ENCODE results near the gene CHMP4A.
A peak's percentile ranks its signal among the peaks of the same experiment; 100 is the strongest.

Gene CHMP4A

GRCh38 chr14:24212924-24213865 lies at the start of gene CHMP4A:
Gene CHMP4A (minus strand): TSS chr14:24213488. CDS start chr14:24213439, 49 bp downstream.
- H3K36me3 ChIP-seq (replicated peaks), result peaks cover 34% of the 10 kb centered on the region
- in situ Hi-C loops (cut with MboI; ENCODE audit: low sequenced_read_pairs), result no loop called here
- H3K4me3 ChIP-seq, result peak within 1 kb of the TSS; percentile 63
- DNase-seq (ENCODE audit: low spot score in 2 of 2), result peak; percentile 95 to 99
- no peaks in the 10 kb centered on the region for H3K9me3 ChIP-seq
- no peaks in the 10 kb centered on the region for H3K27me3 ChIP-seq (ENCODE audit: low read depth)
- H3K4me1 ChIP-seq, result peaks cover 8% of the 10 kb centered on the region

- Histone ChIP-seq H3K4me3 (no peak overlapping the region), H3K36me3 (replicated peaks) (no peaks in the 10 kb centered on the region), H3K9me3 (no peaks in the 10 kb centered on the region), H3K4me1 (no peaks in the 10 kb centered on the region), H3K27me3 (ENCODE audit: low read depth) (no peaks in the 10 kb centered on the region)
- in situ Hi-C loops (cut with MboI; ENCODE audit: low sequenced_read_pairs), result no loop called here
- DNase-seq (ENCODE audit: low spot score in 2 of 2), result no peak
Measured at GRCh38 chr14:24261969-24262327, 48.7 kb upstream of the CHMP4A start.

- in situ Hi-C loops (cut with MboI; ENCODE audit: low sequenced_read_pairs), result no loop called here
- H3K4me3 ChIP-seq, result no peak overlapping the region
- H3K36me3 ChIP-seq (replicated peaks), result no peaks in the 10 kb centered on the region
- no peaks in the 10 kb centered on the region for H3K27me3 ChIP-seq (ENCODE audit: low read depth)
- H3K4me1 ChIP-seq, result no peaks in the 10 kb centered on the region
- H3K9me3 ChIP-seq, result no peaks in the 10 kb centered on the region
- DNase-seq (ENCODE audit: low spot score in 2 of 2), result no peak
Measured at GRCh38 chr14:24261256-24261968, 48.1 kb upstream of the CHMP4A start.

- H3K4me3 ChIP-seq, result no peak overlapping the region
- H3K27me3 ChIP-seq (ENCODE audit: low read depth), result no peaks in the 10 kb centered on the region
- no peak for DNase-seq (ENCODE audit: low spot score in 2 of 2)
- in situ Hi-C loops (cut with MboI; ENCODE audit: low sequenced_read_pairs), result no loop called here
- H3K9me3 ChIP-seq, result no peaks in the 10 kb centered on the region
- H3K36me3 ChIP-seq (replicated peaks), result no peaks in the 10 kb centered on the region
- H3K4me1 ChIP-seq, result no peaks in the 10 kb centered on the region
Measured at GRCh38 chr14:24260780-24261157, 47.5 kb upstream of the CHMP4A start.

- in situ Hi-C loops (cut with MboI; ENCODE audit: low sequenced_read_pairs), result no loop called here
- Histone ChIP-seq H3K36me3 (replicated peaks) (no peaks in the 10 kb centered on the region), H3K4me1 (no peaks in the 10 kb centered on the region), H3K9me3 (no peaks in the 10 kb centered on the region), H3K4me3 (no peak overlapping the region), H3K27me3 (ENCODE audit: low read depth) (no peaks in the 10 kb centered on the region)
- no peak for DNase-seq (ENCODE audit: low spot score in 2 of 2)
Measured at GRCh38 chr14:24260026-24260779, 46.9 kb upstream of the CHMP4A start.

GRCh38 chr14:24259282-24260025 lies 46.2 kb upstream of the CHMP4A start:
- in situ Hi-C loops (cut with MboI; ENCODE audit: low sequenced_read_pairs), result no loop called here
- peak in 1 of 2 experiments; percentile 38 for DNase-seq (ENCODE audit: low spot score in 2 of 2)
- Histone ChIP-seq H3K4me1 (no peaks in the 10 kb centered on the region), H3K36me3 (replicated peaks) (no peaks in the 10 kb centered on the region), H3K27me3 (ENCODE audit: low read depth) (no peaks in the 10 kb centered on the region), H3K9me3 (no peaks in the 10 kb centered on the region), H3K4me3 (no peak overlapping the region)

GRCh38 chr14:24258548-24259265 lies 45.4 kb upstream of the CHMP4A start:
- in situ Hi-C loops (cut with MboI; ENCODE audit: low sequenced_read_pairs), result no loop called here
- Histone ChIP-seq H3K27me3 (ENCODE audit: low read depth) (no peaks in the 10 kb centered on the region), H3K9me3 (no peaks in the 10 kb centered on the region), H3K4me1 (no peaks in the 10 kb centered on the region), H3K36me3 (replicated peaks) (no peaks in the 10 kb centered on the region), H3K4me3 (no peak overlapping the region)
- DNase-seq (ENCODE audit: low spot score in 2 of 2), result no peak

- Histone ChIP-seq H3K27me3 (ENCODE audit: low read depth) (no peaks in the 10 kb centered on the region), H3K4me1 (no peaks in the 10 kb centered on the region), H3K9me3 (no peaks in the 10 kb centered on the region), H3K36me3 (replicated peaks) (no peaks in the 10 kb centered on the region), H3K4me3 (no peak overlapping the region)
- in situ Hi-C loops (cut with MboI; ENCODE audit: low sequenced_read_pairs), result no loop called here
- DNase-seq (ENCODE audit: low spot score in 2 of 2), result no peak
Measured at GRCh38 chr14:24258119-24258518, 44.8 kb upstream of the CHMP4A start.

- Histone ChIP-seq H3K4me1 (no peaks in the 10 kb centered on the region), H3K27me3 (ENCODE audit: low read depth) (no peaks in the 10 kb centered on the region), H3K4me3 (no peak overlapping the region), H3K9me3 (no peaks in the 10 kb centered on the region), H3K36me3 (replicated peaks) (no peaks in the 10 kb centered on the region)
- no peak for DNase-seq (ENCODE audit: low spot score in 2 of 2)
- in situ Hi-C loops (cut with MboI; ENCODE audit: low sequenced_read_pairs), result no loop called here
Measured at GRCh38 chr14:24256960-24257359, 43.7 kb upstream of the CHMP4A start.

GRCh38 chr14:24255931-24256711 lies 42.8 kb upstream of the CHMP4A start:
- no peak for DNase-seq (ENCODE audit: low spot score in 2 of 2)
- Histone ChIP-seq H3K4me3 (no peak overlapping the region), H3K27me3 (ENCODE audit: low read depth) (no peaks in the 10 kb centered on the region), H3K4me1 (no peaks in the 10 kb centered on the region), H3K36me3 (replicated peaks) (no peaks in the 10 kb centered on the region), H3K9me3 (no peaks in the 10 kb centered on the region)
- in situ Hi-C loops (cut with MboI; ENCODE audit: low sequenced_read_pairs), result no loop called here

- Histone ChIP-seq H3K27me3 (ENCODE audit: low read depth) (no peaks in the 10 kb centered on the region), H3K36me3 (replicated peaks) (no peaks in the 10 kb centered on the region), H3K9me3 (no peaks in the 10 kb centered on the region), H3K4me3 (no peak overlapping the region), H3K4me1 (no peaks in the 10 kb centered on the region)
- in situ Hi-C loops (cut with MboI; ENCODE audit: low sequenced_read_pairs), result no loop called here
- DNase-seq (ENCODE audit: low spot score in 2 of 2), result no peak
Measured at GRCh38 chr14:24255438-24255837, 42.1 kb upstream of the CHMP4A start.

- Histone ChIP-seq H3K9me3 (no peaks in the 10 kb centered on the region), H3K4me3 (no peak overlapping the region), H3K36me3 (replicated peaks) (no peaks in the 10 kb centered on the region), H3K4me1 (no peaks in the 10 kb centered on the region), H3K27me3 (ENCODE audit: low read depth) (no peaks in the 10 kb centered on the region)
- in situ Hi-C loops (cut with MboI; ENCODE audit: low sequenced_read_pairs), result no loop called here
- no peak for DNase-seq (ENCODE audit: low spot score in 2 of 2)
Measured at GRCh38 chr14:24254630-24255392, 41.5 kb upstream of the CHMP4A start.
